Measurements from ENCODE around the gene DAAM2.

DNA sequence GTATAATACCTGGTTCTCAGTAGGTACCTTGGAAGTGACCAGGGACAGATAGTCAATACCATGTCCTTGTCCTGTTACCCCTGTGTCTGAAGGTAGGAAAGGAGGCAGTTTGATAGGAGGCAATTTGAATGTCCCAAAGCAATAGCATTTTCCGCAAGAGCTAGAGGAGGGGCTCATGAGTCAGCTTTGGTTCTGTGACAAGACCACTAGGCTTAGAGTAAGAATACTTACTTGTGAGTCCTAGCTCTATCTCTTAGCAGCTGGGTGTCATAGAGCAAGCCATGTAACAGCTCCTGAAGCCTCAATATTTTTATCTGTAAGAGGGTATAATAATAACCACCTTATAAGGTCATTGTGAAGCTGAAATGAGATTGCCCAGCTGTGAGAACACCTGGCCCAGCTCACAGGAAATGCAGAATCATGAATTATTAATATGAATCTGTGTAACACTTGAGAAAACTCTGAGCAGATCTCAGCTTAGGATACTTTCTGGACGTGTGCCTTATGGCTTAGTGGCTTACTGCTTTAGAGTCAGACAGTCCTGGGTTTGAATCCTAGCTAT lies 58.6 kb downstream of the DAAM2 start:
- TF ChIP-seq, protein P1, sequence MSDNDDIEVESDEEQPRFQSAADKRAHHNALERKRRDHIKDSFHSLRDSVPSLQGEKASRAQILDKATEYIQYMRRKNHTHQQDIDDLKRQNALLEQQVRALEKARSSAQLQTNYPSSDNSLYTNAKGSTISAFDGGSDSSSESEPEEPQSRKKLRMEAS (IDR thresholded peaks at IDR 0.05): no peak
- TF ChIP-seq POLR2A (IDR thresholded peaks at IDR 0.05; ENCODE audit: low read length): no peak
- TF ChIP-seq, protein P2, sequence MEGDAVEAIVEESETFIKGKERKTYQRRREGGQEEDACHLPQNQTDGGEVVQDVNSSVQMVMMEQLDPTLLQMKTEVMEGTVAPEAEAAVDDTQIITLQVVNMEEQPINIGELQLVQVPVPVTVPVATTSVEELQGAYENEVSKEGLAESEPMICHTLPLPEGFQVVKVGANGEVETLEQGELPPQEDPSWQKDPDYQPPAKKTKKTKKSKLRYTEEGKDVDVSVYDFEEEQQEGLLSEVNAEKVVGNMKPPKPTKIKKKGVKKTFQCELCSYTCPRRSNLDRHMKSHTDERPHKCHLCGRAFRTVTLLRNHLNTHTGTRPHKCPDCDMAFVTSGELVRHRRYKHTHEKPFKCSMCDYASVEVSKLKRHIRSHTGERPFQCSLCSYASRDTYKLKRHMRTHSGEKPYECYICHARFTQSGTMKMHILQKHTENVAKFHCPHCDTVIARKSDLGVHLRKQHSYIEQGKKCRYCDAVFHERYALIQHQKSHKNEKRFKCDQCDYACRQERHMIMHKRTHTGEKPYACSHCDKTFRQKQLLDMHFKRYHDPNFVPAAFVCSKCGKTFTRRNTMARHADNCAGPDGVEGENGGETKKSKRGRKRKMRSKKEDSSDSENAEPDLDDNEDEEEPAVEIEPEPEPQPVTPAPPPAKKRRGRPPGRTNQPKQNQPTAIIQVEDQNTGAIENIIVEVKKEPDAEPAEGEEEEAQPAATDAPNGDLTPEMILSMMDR (IDR thresholded peaks at IDR 0.05): no peak
- no peak for TF ChIP-seq CEBPB (IDR thresholded peaks at IDR 0.05)
- TF ChIP-seq, protein P3, sequence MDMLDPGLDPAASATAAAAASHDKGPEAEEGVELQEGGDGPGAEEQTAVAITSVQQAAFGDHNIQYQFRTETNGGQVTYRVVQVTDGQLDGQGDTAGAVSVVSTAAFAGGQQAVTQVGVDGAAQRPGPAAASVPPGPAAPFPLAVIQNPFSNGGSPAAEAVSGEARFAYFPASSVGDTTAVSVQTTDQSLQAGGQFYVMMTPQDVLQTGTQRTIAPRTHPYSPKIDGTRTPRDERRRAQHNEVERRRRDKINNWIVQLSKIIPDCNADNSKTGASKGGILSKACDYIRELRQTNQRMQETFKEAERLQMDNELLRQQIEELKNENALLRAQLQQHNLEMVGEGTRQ (IDR thresholded peaks at IDR 0.05): no peak
- no peak for TF ChIP-seq SMC3 (IDR thresholded peaks at IDR 0.05)
